Adipocyte (in vitro differentiated cells): ENCODE data around the gene PIK3C2G.
A peak's percentile ranks its signal among the peaks of the same experiment; 100 is the strongest.

Experiments used
- DNase-seq: peaks from one replicate; pipeline ENCODE4 v3.0.0-alpha.2; 2015; ENCODE audit warnings: low read depth
- H3K27me3 ChIP-seq: replicated peaks from 2 replicates; pipeline ENCODE4 v1.7.0; 2013; ENCODE audit warnings: mild to moderate bottlenecking, low read length, moderate library complexity; ENCODE audit not compliant: control insufficient read depth, insufficient read depth
- H3K36me3 ChIP-seq: 2 replicates; pipeline ENCODE4 v1.7.0; 2013; ENCODE audit warnings: low read length, mild to moderate bottlenecking, moderate library complexity; ENCODE audit not compliant: control insufficient read depth, insufficient read depth, severe bottlenecking
- H3K4me1 ChIP-seq: 2 replicates; pipeline ENCODE4 v1.7.0; 2013; ENCODE audit warnings: mild to moderate bottlenecking, low read length, moderate library complexity; ENCODE audit not compliant: control insufficient read depth, insufficient read depth
- H3K4me3 ChIP-seq: 2 replicates; pipeline ENCODE4 v1.7.0; 2013; ENCODE audit warnings: mild to moderate bottlenecking, low read length, moderate library complexity
- H3K9ac ChIP-seq: 2 replicates; pipeline ENCODE4 v1.7.0; 2013; ENCODE audit warnings: mild to moderate bottlenecking, low read length, moderate library complexity
- H3K9me3 ChIP-seq: 2 replicates; pipeline ENCODE4 v1.7.0; 2013; ENCODE audit warnings: mild to moderate bottlenecking, low read length, moderate library complexity; ENCODE audit not compliant: control insufficient read depth

Gene PIK3C2G

DNA sequence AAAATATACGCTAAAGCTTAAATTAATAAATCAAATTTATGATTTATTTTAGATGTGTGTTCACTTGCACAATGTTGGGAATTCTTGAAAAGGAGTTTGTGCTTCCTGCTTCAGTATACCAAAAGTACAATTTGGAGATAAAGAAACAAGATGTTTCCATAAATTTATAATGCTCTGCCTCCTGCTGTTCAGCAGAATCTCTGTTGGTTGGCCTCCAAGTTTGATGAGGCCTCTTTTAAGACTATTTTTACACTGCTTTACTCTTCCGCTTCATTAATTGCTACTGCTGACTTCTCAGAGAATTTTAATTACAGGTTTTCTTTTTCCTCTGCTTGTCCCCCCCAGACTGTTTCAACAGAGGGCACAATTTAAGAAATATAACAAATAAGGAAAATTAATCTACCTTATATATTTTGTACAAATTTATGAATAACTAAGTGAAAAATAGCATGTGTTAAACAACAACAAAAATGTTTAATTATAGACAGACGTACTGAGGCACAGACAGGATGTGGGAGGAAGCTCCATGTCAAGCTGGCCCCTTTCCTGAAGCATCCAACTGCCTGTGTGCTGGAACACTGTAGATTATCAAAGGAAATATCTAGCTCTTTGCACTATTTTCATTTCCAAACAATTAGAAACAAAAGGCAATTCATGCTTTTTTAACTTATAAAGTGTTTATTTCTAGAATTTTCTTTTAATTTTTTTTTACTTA, 83.9 kb downstream of the PIK3C2G start:
- no peaks in the 10 kb centered on the region for H3K4me1 ChIP-seq
- no peak for DNase-seq
- no peaks in the 10 kb centered on the region for H3K9me3 ChIP-seq
- no peak overlapping the region for H3K9ac ChIP-seq
- H3K4me3 ChIP-seq = no peak overlapping the region
- H3K27me3 ChIP-seq = no peaks in the 10 kb centered on the region
- H3K36me3 ChIP-seq = no peaks in the 10 kb centered on the region

DNA sequence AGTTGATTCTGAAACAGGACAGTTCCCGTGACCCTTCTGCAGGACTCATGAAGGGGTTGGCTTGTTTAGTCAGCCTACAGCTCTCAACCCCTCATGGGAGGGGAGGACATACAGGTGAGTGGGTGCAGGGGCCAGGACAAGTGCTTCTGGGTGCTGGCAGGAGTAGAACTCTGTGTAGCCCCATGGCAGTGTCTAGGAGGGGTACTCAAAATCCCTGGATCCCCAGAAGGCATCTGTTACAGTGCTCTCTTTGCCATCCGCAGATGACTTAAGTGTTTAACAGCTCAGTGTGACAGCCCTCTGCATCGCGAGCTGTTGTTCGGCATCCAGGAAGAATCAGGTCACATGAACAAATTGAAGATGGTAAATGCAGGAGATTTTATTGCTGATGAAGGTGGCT, 91.0 kb downstream of the PIK3C2G start:
- no peaks in the 10 kb centered on the region for H3K36me3 ChIP-seq
- no peaks in the 10 kb centered on the region for H3K27me3 ChIP-seq
- no peak for DNase-seq
- peaks cover 3% of the 10 kb centered on the region for H3K9me3 ChIP-seq
- H3K9ac ChIP-seq = no peak overlapping the region
- H3K4me1 ChIP-seq = no peaks in the 10 kb centered on the region
- no peak overlapping the region for H3K4me3 ChIP-seq

DNA sequence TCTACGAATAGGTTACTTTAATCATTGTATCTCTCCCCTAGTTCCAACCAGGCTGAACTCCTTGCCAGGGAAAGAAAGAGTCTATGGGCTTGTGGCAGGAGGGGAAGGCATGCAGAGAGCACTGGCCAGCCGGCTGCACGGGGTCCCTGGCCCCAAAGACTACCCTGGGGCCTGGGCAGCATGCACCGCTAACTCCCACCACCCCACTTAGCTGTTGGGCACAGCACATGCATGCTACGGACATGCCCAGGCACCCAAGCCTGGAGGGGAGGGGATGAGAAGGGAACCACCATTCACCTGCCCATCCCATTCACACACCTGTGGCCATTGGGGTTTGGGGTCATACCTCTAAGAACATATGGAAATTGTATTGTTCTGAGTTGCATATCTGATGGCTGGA, 94.1 kb downstream of the PIK3C2G start:
- Histone ChIP-seq H3K27me3 (no peaks in the 10 kb centered on the region), H3K9ac (no peak overlapping the region), H3K36me3 (no peaks in the 10 kb centered on the region), H3K9me3 (peaks cover 4% of the 10 kb centered on the region), H3K4me3 (no peak overlapping the region), H3K4me1 (no peaks in the 10 kb centered on the region)
- no peak for DNase-seq

DNA sequence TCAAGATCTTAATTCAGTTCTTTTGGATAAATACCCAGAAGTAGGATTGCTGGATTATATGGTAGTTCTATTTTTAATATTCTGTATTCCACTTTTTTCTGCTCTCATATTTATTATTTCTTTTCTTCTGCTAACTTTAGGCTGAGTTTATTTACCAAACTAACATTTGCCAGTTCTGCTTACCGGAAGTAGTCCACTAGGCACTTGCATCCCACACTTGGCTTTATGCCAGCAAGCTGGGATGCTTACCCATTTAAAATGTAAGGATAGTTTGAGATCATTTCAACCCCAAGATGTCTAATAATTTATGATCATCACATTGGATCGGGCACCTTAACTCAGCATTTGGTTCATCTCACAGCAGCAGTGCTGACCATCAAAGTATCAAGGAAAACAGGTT, 96.8 kb downstream of the PIK3C2G start:
- H3K9ac ChIP-seq = no peak overlapping the region
- no peaks in the 10 kb centered on the region for H3K27me3 ChIP-seq
- no peak for DNase-seq
- no peak overlapping the region for H3K4me3 ChIP-seq
- H3K36me3 ChIP-seq = no peaks in the 10 kb centered on the region
- no peaks in the 10 kb centered on the region for H3K4me1 ChIP-seq
- H3K9me3 ChIP-seq = peaks cover 6% of the 10 kb centered on the region

DNA sequence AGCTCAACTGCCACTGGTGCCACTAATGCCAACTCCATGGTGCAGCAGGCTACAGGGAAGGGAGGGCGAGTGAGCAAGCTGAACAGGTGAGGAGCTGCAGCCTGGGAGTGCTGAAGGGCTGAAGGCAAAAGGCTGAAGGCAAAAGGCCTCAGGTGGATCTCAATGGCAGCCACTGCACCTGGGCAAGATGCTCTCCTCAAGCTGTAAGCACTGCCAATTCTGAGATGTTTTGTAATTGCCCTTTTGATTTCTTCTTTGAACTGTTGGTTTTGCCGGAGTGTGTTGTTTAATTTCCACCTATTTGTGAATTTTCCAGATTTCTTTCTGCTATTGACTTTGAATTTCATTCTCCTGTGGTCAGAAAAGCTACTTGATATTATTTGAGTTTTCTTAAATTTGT, 97.6 kb downstream of the PIK3C2G start:
- Histone ChIP-seq H3K9me3 (peaks cover 6% of the 10 kb centered on the region), H3K4me3 (no peak overlapping the region), H3K4me1 (no peaks in the 10 kb centered on the region), H3K9ac (no peak overlapping the region), H3K36me3 (no peaks in the 10 kb centered on the region), H3K27me3 (no peaks in the 10 kb centered on the region)
- no peak for DNase-seq

DNA sequence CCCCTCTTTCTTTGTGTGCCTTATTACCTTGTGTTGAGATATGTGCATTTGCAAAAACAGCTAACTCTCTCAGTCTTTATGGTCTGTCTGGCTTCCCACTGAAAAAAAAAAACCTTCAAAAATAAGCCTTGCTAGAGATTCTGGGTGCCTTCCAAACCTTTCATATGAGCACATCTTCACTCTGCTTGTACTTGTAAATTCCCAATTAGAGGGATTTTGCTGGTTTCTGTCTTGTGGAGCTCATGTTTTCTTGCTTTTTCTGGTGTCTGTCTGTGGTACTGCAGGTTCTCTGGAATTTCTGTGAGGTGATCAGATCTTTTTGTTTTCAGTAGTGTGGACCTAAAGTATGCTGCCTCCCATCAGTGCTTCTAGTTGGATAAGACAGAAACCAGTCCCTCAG, 100.1 kb downstream of the PIK3C2G start:
- no peaks in the 10 kb centered on the region for H3K4me1 ChIP-seq
- peaks cover 6% of the 10 kb centered on the region for H3K9me3 ChIP-seq
- no peaks in the 10 kb centered on the region for H3K27me3 ChIP-seq
- DNase-seq = no peak
- no peak overlapping the region for H3K9ac ChIP-seq
- H3K36me3 ChIP-seq = no peaks in the 10 kb centered on the region
- H3K4me3 ChIP-seq = no peak overlapping the region

DNA sequence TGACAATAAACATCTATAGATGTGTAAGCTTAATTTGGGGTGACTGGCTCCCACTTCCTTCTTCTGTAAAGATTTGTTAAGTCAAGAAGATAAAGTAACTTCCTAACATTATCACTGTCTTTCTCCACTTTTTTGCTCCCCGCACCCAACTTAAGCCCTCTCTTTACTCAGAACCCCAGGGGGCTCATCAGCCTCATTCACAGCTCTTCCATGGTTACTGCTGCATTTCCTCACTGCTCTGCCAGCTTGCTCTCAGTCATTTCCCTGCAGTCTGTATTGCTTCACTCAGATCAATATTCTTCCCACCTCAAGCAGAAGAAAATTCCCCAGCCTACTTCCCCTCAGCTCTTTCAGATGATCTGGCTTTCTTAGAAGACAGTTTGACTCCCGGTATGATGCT, 102.0 kb downstream of the PIK3C2G start:
- H3K4me1 ChIP-seq = no peaks in the 10 kb centered on the region
- no peak overlapping the region for H3K4me3 ChIP-seq
- no peak overlapping the region for H3K9ac ChIP-seq
- H3K36me3 ChIP-seq = no peaks in the 10 kb centered on the region
- no peaks in the 10 kb centered on the region for H3K27me3 ChIP-seq
- peaks cover 6% of the 10 kb centered on the region for H3K9me3 ChIP-seq
- DNase-seq = no peak

DNA sequence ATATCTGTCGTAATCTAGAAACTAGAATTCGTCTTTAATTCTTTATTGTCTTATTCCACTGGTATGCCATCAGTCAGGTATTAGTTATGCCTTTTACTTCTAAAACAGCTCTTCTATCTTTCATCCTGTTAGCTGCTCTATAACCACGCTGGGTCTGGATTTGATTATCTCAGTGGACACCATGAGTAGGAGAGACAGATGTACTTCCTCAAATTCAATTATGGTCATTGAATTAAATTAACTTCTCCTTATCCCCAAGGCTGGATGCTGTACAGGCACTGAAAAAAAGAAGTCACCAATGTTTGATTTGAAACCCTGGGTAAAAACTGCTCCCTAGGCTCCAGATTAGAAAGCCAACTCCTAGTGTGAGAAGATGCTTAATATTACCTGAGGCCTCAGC, 107.3 kb downstream of the PIK3C2G start:
- H3K9me3 ChIP-seq = no peaks in the 10 kb centered on the region
- peak; percentile 4 for DNase-seq
- no peak overlapping the region for H3K9ac ChIP-seq
- no peaks in the 10 kb centered on the region for H3K4me1 ChIP-seq
- H3K4me3 ChIP-seq = no peak overlapping the region
- H3K27me3 ChIP-seq = no peaks in the 10 kb centered on the region
- H3K36me3 ChIP-seq = no peaks in the 10 kb centered on the region

DNA sequence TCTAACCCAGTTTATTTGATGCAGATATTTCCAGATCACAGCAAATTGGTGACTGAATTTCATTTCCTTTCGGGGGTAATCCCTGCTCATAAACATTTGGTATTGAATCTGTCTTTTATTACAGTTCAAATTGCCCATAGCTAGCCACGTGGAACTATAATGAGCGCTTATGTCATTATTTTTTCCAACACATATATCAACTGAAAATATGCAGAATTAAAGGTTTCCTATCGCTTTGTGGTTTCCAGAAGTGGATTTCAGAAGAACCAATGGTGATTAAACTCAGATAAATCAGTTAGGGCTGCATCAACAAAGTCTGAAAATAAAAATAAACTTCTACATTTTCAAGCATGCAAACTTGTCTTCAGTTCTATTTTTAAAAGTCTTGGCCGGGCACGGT, 111.9 kb downstream of the PIK3C2G start:
- Histone ChIP-seq H3K4me3 (no peak overlapping the region), H3K9ac (no peak overlapping the region), H3K4me1 (no peaks in the 10 kb centered on the region), H3K27me3 (no peaks in the 10 kb centered on the region), H3K9me3 (peaks cover 4% of the 10 kb centered on the region), H3K36me3 (no peaks in the 10 kb centered on the region)
- peak; percentile 4 for DNase-seq

DNA sequence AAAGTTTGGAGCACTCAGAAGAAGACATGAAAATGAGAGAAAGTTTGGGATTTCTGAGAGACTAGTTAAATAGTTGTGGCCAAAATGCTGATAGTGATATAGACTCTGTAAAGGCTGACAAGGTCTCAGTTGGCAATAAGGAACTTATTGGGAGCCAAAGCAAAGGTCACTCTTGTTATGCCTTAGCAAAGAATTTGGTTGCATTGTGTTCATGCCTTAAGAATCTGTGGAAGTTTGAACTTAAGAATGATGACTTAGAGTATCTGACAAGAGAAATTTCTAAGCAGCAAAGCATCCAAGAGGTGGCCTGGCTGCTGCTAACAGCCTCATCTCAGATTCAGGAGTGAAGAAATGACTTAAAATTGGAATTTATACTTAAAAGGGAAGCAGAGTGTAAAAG, 113.8 kb downstream of the PIK3C2G start:
- H3K4me1 ChIP-seq = no peaks in the 10 kb centered on the region

DNA sequence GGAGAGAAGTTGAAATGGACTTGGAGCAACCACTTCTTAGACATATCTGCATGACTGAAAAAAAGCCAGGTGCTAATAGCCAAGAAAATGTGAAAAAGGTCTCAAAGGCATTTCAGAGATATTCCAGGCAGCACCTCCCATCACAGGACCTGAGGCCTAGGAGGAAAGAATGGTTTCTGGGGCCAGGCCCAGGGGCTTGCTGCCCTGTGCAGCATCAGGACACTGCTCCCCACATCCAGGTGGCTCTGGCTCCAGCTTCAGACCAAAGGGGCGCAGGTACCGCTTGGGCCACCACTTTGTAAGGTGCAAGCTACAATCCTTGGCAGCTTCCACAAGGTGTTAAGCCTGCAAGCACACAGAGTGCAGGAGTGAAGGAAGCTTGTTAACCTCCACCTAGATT, 114.3 kb downstream of the PIK3C2G start:
- Histone ChIP-seq H3K9me3 (peaks cover 4% of the 10 kb centered on the region), H3K27me3 (no peaks in the 10 kb centered on the region), H3K36me3 (no peaks in the 10 kb centered on the region), H3K4me1 (no peaks in the 10 kb centered on the region), H3K9ac (no peak overlapping the region), H3K4me3 (no peak overlapping the region)
- no peak for DNase-seq

More for the DNA sequence above, 113.8 kb downstream of the PIK3C2G start:
- Histone ChIP-seq H3K9me3 (peaks cover 4% of the 10 kb centered on the region), H3K27me3 (no peaks in the 10 kb centered on the region), H3K4me3 (no peak overlapping the region), H3K36me3 (no peaks in the 10 kb centered on the region), H3K9ac (no peak overlapping the region)
- DNase-seq = peak; percentile 3
